IMR-90 (cell line): ENCODE data around the gene VKORC1L1. TPM values are rescaled to one million over a fixed set of nuclear protein-coding genes. Genes with fewer than 3 reads are reported as not detected.

Experiments
- ATAC-seq: fragments of 200-7000 bp; cut with Tn5 transposase; 2 replicates; pipeline ENCODE4 v1.9.1; 2020; ENCODE audit warnings: low read depth, mild to moderate bottlenecking, moderate library complexity
- BruUV-seq: library from RNA; stranded (reverse); fragments of 400-500 nt; replicated peaks from 2 replicates; lab custom pipeline; 2021; lab: Mats Ljungman, UMichigan
- CTCF ChIA-PET: fragments of 300-600 bp; formaldehyde crosslinking; extraction: SDS; loops from one replicate; lab custom pipeline; 2021; ENCODE audit warnings: antibody characterized with exemption; lab: Yijun Ruan, JAX
- POLR2A ChIA-PET: fragments of 300-600 bp; sonication (Branson Sonifier 250); formaldehyde crosslinking; loops from one replicate; lab custom pipeline; 2022; ENCODE audit warnings: antibody characterized with exemption; ENCODE audit not compliant: unreplicated experiment; lab: Charles Lee
- DNase-seq: peaks from one replicate; pipeline ENCODE4 v3.0.0; 2013
- H2AFZ ChIP-seq: replicated peaks from 2 replicates; pipeline ENCODE3; 2013; ENCODE audit warnings: low read length, mild to moderate bottlenecking; ENCODE audit not compliant: poor library complexity
- H2AK5ac ChIP-seq: 2 replicates; pipeline ENCODE4 v1.6.1; 2013; ENCODE audit warnings: low read depth, low read length, inconsistent platforms
- H2AK9ac ChIP-seq: replicated peaks from 2 replicates; pipeline ENCODE3; 2013; ENCODE audit warnings: mild to moderate bottlenecking, low read depth, low read length, moderate library complexity; ENCODE audit not compliant: poor library complexity
- H2BK120ac ChIP-seq: 2 replicates; pipeline ENCODE4 v1.6.1; 2013; ENCODE audit warnings: low read depth, low read length, inconsistent platforms
- H2BK15ac ChIP-seq: 3 replicates; pipeline ENCODE4 v1.6.1; 2013; ENCODE audit warnings: low read depth, low read length, inconsistent platforms
- H2BK20ac ChIP-seq: 2 replicates; pipeline ENCODE4 v1.6.1; 2013; ENCODE audit warnings: low read depth, mild to moderate bottlenecking, inconsistent platforms, low read length, moderate library complexity
- H2BK5ac ChIP-seq: 2 replicates; pipeline ENCODE4 v1.6.1; 2013; ENCODE audit warnings: mild to moderate bottlenecking, low read depth, low read length, inconsistent platforms; ENCODE audit not compliant: poor library complexity, severe bottlenecking
- H3K14ac ChIP-seq: replicated peaks from 2 replicates; pipeline ENCODE4 v1.6.1; 2013; ENCODE audit warnings: low read depth, low read length, inconsistent platforms
- H3K18ac ChIP-seq: 2 replicates; pipeline ENCODE4 v1.6.1; 2013; ENCODE audit warnings: low read depth, low read length, control low read depth
- H3K23ac ChIP-seq: 2 replicates; pipeline ENCODE4 v1.6.1; 2013; ENCODE audit warnings: low read depth, low read length, inconsistent platforms
- H3K27ac ChIP-seq: 2 replicates; pipeline ENCODE4 v1.5.1; 2013; ENCODE audit warnings: mild to moderate bottlenecking, control low read depth, low read length; ENCODE audit not compliant: insufficient read depth
- H3K27me3 ChIP-seq: 2 replicates; pipeline ENCODE4 v1.6.1; 2013; ENCODE audit warnings: low read length; ENCODE audit not compliant: control insufficient read depth, insufficient read depth
- H3K36me3 ChIP-seq: 2 replicates; pipeline ENCODE4 v1.6.1; 2013; ENCODE audit warnings: low read length, mixed read lengths; ENCODE audit not compliant: control insufficient read depth, insufficient read depth
- H3K4ac ChIP-seq: 2 replicates; pipeline ENCODE4 v1.6.1; 2013; ENCODE audit warnings: low read depth, low read length, inconsistent platforms
- H3K4me1 ChIP-seq: 2 replicates; pipeline ENCODE4 v1.6.1; 2013; ENCODE audit warnings: low read length, mixed read lengths; ENCODE audit not compliant: control insufficient read depth, insufficient read depth
- H3K4me2 ChIP-seq: 2 replicates; pipeline ENCODE4 v1.6.1; 2013; ENCODE audit warnings: low read depth, mild to moderate bottlenecking, control low read depth, low read length, moderate library complexity
- H3K4me3 ChIP-seq: 2 replicates; pipeline ENCODE4 v1.5.1; 2013; ENCODE audit warnings: low read depth, mild to moderate bottlenecking, control low read depth, low read length, moderate library complexity; ENCODE audit not compliant: insufficient read depth
- H3K56ac ChIP-seq: 2 replicates; pipeline ENCODE4 v1.6.1; 2013; ENCODE audit warnings: low read length, inconsistent platforms; ENCODE audit not compliant: insufficient read depth; ENCODE audit errors: extremely low read depth
- H3K79me1 ChIP-seq, 2 experiments: 2 replicates each; pipeline ENCODE4 v1.6.1; 2013; ENCODE audit warnings: low read length in 2 of 2, inconsistent platforms in 1 of 2, low read depth in 1 of 2
- H3K9ac ChIP-seq: 2 replicates; pipeline ENCODE4 v1.6.1; 2013; ENCODE audit warnings: low read depth, low read length, control low read depth
- H3K9me1 ChIP-seq: 2 replicates; pipeline ENCODE4 v1.6.1; 2013; ENCODE audit warnings: low read length, inconsistent platforms; ENCODE audit not compliant: insufficient read depth
- H3K9me3 ChIP-seq: 2 replicates; pipeline ENCODE4 v1.6.1; 2013; ENCODE audit warnings: low read length; ENCODE audit not compliant: control insufficient read depth, insufficient read depth
- H4K20me1 ChIP-seq: 2 replicates; pipeline ENCODE4 v1.6.1; 2013; ENCODE audit warnings: low read length, inconsistent platforms; ENCODE audit not compliant: insufficient read depth
- H4K5ac ChIP-seq: 2 replicates; pipeline ENCODE4 v1.6.1; 2013; ENCODE audit warnings: mild to moderate bottlenecking, low read depth, low read length, control low read depth
- H4K8ac ChIP-seq, 2 experiments: 2 replicates each; pipeline ENCODE4 v1.6.1; 2013; ENCODE audit warnings: low read depth in 2 of 2, low read length in 2 of 2, control low read depth in 1 of 2, inconsistent platforms in 1 of 2
- H4K91ac ChIP-seq: 2 replicates; pipeline ENCODE4 v1.6.1; 2013; ENCODE audit warnings: low read depth, low read length, inconsistent platforms; ENCODE audit not compliant: insufficient read depth
- BHLHE40 ChIP-seq: fragments of 150-350 bp; IDR thresholded peaks from 2 replicates; pipeline ENCODE4 v1.6.1; 2016; ENCODE audit warnings: mild to moderate bottlenecking, low read depth, low read length
- CEBPB ChIP-seq: IDR thresholded peaks from 2 replicates; pipeline ENCODE4 v1.6.1; 2012; ENCODE audit warnings: low read depth, low read length, improper control_type of control experiment
- CTCF ChIP-seq: conservative IDR thresholded peaks from 2 replicates; pipeline ENCODE4 v1.5.1; 2012; ENCODE audit warnings: mild to moderate bottlenecking, low read depth, low read length, improper control_type of control experiment
- ELK1 ChIP-seq: fragments of 150-350 bp; IDR thresholded peaks from 2 replicates; pipeline ENCODE4 v1.6.1; 2016; ENCODE audit warnings: low read depth, mild to moderate bottlenecking, low read length, moderate library complexity, borderline replicate concordance
- FOS ChIP-seq: fragments of 150-350 bp; IDR thresholded peaks from 2 replicates; pipeline ENCODE4 v1.6.1; 2016; ENCODE audit warnings: low read depth, low read length
- MAFK ChIP-seq: IDR thresholded peaks from 2 replicates; pipeline ENCODE4 v1.6.1; 2012; ENCODE audit warnings: low read depth, low read length, improper control_type of control experiment
- MAZ ChIP-seq: IDR thresholded peaks from 2 replicates; pipeline ENCODE4 v1.6.1; 2012; ENCODE audit warnings: low read depth, mild to moderate bottlenecking, low read length, improper control_type of control experiment, moderate library complexity, borderline replicate concordance
- POLR2A ChIP-seq: IDR thresholded peaks from 2 replicates; pipeline ENCODE4 v1.6.1; 2012; ENCODE audit warnings: mild to moderate bottlenecking, low read depth, low read length
- RCOR1 ChIP-seq: IDR thresholded peaks from 2 replicates; pipeline ENCODE4 v1.6.1; 2012; ENCODE audit warnings: mild to moderate bottlenecking, low read length, improper control_type of control experiment; ENCODE audit not compliant: insufficient replicate concordance
- WGBS, 2 experiments: methylation state at CpG; one replicate each; pipeline versions ENCODE4 v1.1.5 to v1.1.7; 2013; ENCODE audit warnings: missing lambda C conversion rate in 2 of 2; ENCODE audit not compliant: insufficient read length in 1 of 2; ENCODE audit errors: extremely low coverage in 2 of 2; 5-methylcytosine and 5-hydroxymethylcytosine counted together
- dilution Hi-C: fragments of 300-500 bp; cut with HindIII; formaldehyde crosslinking; loops from one replicate; pipeline ENCODE4 v1.14.3; 2018; ENCODE audit warnings: low sequenced_read_pairs; ENCODE audit not compliant: unreplicated experiment
- in situ Hi-C: fragments of 300-500 bp; cut with MboI; formaldehyde crosslinking; loops from 3 replicates; pipeline ENCODE4 v1.14.3; 2019; ENCODE audit warnings: low sequenced_read_pairs, inconsistent platforms, mixed read lengths
- intact Hi-C: fragments of 100-400 bp; cut with micrococcal nuclease; formaldehyde crosslinking; loops from 2 replicates; pipeline ENCODE4 v1.10.0; 2022
- polyA plus RNA-seq, 3 experiments: library from polyadenylated mRNA; depleted of rRNA; stranded (reverse); fragments of >200 nt; gene quantifications; 2 replicates each; pipeline ENCODE4 v1.2.3, GENCODE V29; 2012; ENCODE audit warnings: low replicate concordance in 1 of 3
- total RNA-seq: library from RNA; depleted of rRNA; stranded (reverse); fragments of >200 nt; gene quantifications from 2 replicates; pipeline ENCODE4 v1.2.3, GENCODE V29; 2012

The VKORC1L1 gene
- total and polyA plus RNA-seq, 2 of the 4 experiments (the other 2 are of a cell fraction) = 12.5 to 14.5 TPM

GRCh38 chr7:65925040-65925439, 52.2 kb downstream of the VKORC1L1 start:
- peaks cover 31% of the 10 kb centered on the region for H4K20me1 ChIP-seq

More at GRCh38 chr7:65925040-65925439, 52.2 kb downstream of the VKORC1L1 start:
- Histone ChIP-seq H2BK20ac (no peak overlapping the region), H3K23ac (no peak overlapping the region), H3K14ac (no peak overlapping the region), H4K91ac (no peak overlapping the region), H2AK5ac (no peak overlapping the region), H3K4me2 (no peak overlapping the region), H3K4me3 (no peak overlapping the region), H2BK15ac (no peak overlapping the region), H4K8ac (no peak overlapping the region), H3K9me3 (no peaks in the 10 kb centered on the region), H3K9me1 (no peaks in the 10 kb centered on the region), H2BK120ac (no peak overlapping the region), H3K27ac (no peak overlapping the region), H3K36me3 (no peaks in the 10 kb centered on the region; the same call in 1 of the 2 replicates), H3K27me3 (no peaks in the 10 kb centered on the region), H4K5ac (no peak overlapping the region), H2AFZ (no peak overlapping the region), H3K4ac (no peak overlapping the region), H2AK9ac (no peak overlapping the region), H3K56ac (no peak overlapping the region), H3K9ac (no peak overlapping the region), H2BK5ac (no peak overlapping the region), H3K4me1 (no peaks in the 10 kb centered on the region), H3K79me1 (peaks cover 23 to 59% of the 10 kb centered on the region in 2 experiments), H3K18ac (no peak overlapping the region)
- dilution Hi-C loops = no loop called here
- ChIA-PET CTCF (no interaction called here), POLR2A (no interaction called here)
- ATAC-seq (no peak), DNase-seq (no peak)
- BruUV-seq = no TSS peak
- TF ChIP-seq CTCF = no peak
- no peak for TF ChIP-seq RCOR1
- no peak for TF ChIP-seq FOS
- TF ChIP-seq MAFK = no peak
- no peak for TF ChIP-seq CEBPB
- TF ChIP-seq POLR2A = no peak
- TF ChIP-seq MAZ = no peak
- no peak for TF ChIP-seq BHLHE40
- no peak for TF ChIP-seq ELK1
- 63% methylated on average over 2 of the region's 3 CpGs; no CpG with 5 or more reads in 1 of the 2 experiments for WGBS, 2 experiments
- in situ Hi-C loops = no loop called here
- intact Hi-C loops = no loop called here
